Stimulated activated CD4-positive, alpha-beta T cell treated with anti-CD3 and anti-CD28 coated beads, Interleukin-1b, Interleukin-23, amount 100 ng/mL, for 4 hours (primary cell): ENCODE results near the gene DNALI1.
A peak's percentile ranks its signal among the peaks of the same experiment; 100 is the strongest.
"Not testable (repeated sequence)": the region's sequence is repeated elsewhere in the genome, so short reads cannot be mapped to it uniquely, and the experiment has no call there.

Experiments used
- DNase-seq, 2 donors: peaks; one replicate each; pipeline ENCODE4 v3.0.0-alpha.2; 2020; ENCODE audit warnings: low read depth in 2 of 2

The DNALI1 gene

GRCh38 chr1:37553927-37554808 lies 2.6 kb upstream of the DNALI1 start, which contains the start of gene SNIP1:
Gene SNIP1 (minus strand): TSS chr1:37554293. CDS start chr1:37554229, 64 bp downstream.
- DNase-seq, result peak; percentile 72 to 84

GRCh38 chr1:37557402-37557801 lies 662 bp downstream of the DNALI1 start:
- DNase-seq, result no peak

- DNase-seq, result no peak
Measured at GRCh38 chr1:37558411-37558810, 1.7 kb downstream of the DNALI1 start.

GRCh38 chr1:37559080-37559479 lies 2.3 kb downstream of the DNALI1 start:
- no peak for DNase-seq

GRCh38 chr1:37559957-37560379 lies 3.2 kb downstream of the DNALI1 start:
- not testable (repeated sequence) for DNase-seq

GRCh38 chr1:37560401-37561132 lies 3.8 kb downstream of the DNALI1 start:
- no peak for DNase-seq

- DNase-seq, result peak in 1 of 2 donors; percentile 24
Measured at GRCh38 chr1:37561133-37562132, 4.7 kb downstream of the DNALI1 start.

GRCh38 chr1:37562984-37563383 lies 6.2 kb downstream of the DNALI1 start:
- no peak for DNase-seq

GRCh38 chr1:37564892-37565291 lies 8.2 kb downstream of the DNALI1 start:
- no peak for DNase-seq

GRCh38 chr1:37567023-37567422 lies 10.3 kb downstream of the DNALI1 start:
- DNase-seq, result no peak

- no peak for DNase-seq
Measured at GRCh38 chr1:37570528-37571334, 14.0 kb downstream of the DNALI1 start.

- DNase-seq, result no peak
Measured at GRCh38 chr1:37574834-37575480, 18.2 kb downstream of the DNALI1 start.

- no peak for DNase-seq
Measured at GRCh38 chr1:37575692-37576091, 19.0 kb downstream of the DNALI1 start.

GRCh38 chr1:37584544-37584943 lies 27.8 kb downstream of the DNALI1 start:
- not testable (repeated sequence) for DNase-seq

- no peak for DNase-seq
Measured at GRCh38 chr1:37588939-37589338, 32.2 kb downstream of the DNALI1 start.

GRCh38 chr1:37593726-37594125 lies 37.0 kb downstream of the DNALI1 start:
- DNase-seq, result no peak

GRCh38 chr1:37595440-37596181 lies 38.9 kb downstream of the DNALI1 start, which contains the start of gene GNL2:
Gene GNL2 (minus strand): TSS chr1:37595937. CDS start chr1:37595822, 115 bp downstream.
- DNase-seq, result peak; percentile 93 to 94

- no peak for DNase-seq
Measured at GRCh38 chr1:37596182-37596667, 39.5 kb downstream of the DNALI1 start.

- DNase-seq, result no peak
Measured at GRCh38 chr1:37599940-37600339, 43.2 kb downstream of the DNALI1 start.
